RWPE2 (cell line): ENCODE data around the gene SLC12A3.
A peak's percentile ranks its signal among the peaks of the same experiment; 100 is the strongest.

Experiments
- ATAC-seq: fragments of 200-7000 bp; cut with Tn5 transposase; 3 replicates; pipeline ENCODE4 v1.9.1; 2021; ENCODE audit warnings: low read depth
- DNase-seq: peaks from one replicate; pipeline ENCODE4 v3.0.0-alpha.2; 2020; ENCODE audit warnings: low spot score
- H3K27ac ChIP-seq: fragments of 450-650 bp; 2 replicates; pipeline ENCODE4 v1.5.1; 2017; ENCODE audit warnings: mild to moderate bottlenecking; ENCODE audit not compliant: poor library complexity, severe bottlenecking
- H3K27me3 ChIP-seq: fragments of 250-450 bp; sonication (Bioruptor Pico); 2 replicates; pipeline ENCODE4 v1.5.1; 2021; ENCODE audit warnings: mild to moderate bottlenecking, moderate library complexity; ENCODE audit not compliant: insufficient read depth, poor library complexity, severe bottlenecking
- H3K36me3 ChIP-seq: fragments of 250-450 bp; sonication (Bioruptor Pico); 2 replicates; pipeline ENCODE4 v1.5.1; 2020; ENCODE audit warnings: low read depth, mild to moderate bottlenecking, moderate library complexity
- H3K4me1 ChIP-seq: fragments of 250-450 bp; sonication (Bioruptor Pico); 2 replicates; pipeline ENCODE4 v1.5.1; 2021; ENCODE audit warnings: mild to moderate bottlenecking, moderate library complexity; ENCODE audit not compliant: insufficient read depth, poor library complexity, severe bottlenecking
- H3K4me3 ChIP-seq: fragments of 250-450 bp; sonication (Bioruptor Pico); 2 replicates; pipeline ENCODE4 v1.5.1; 2021; ENCODE audit warnings: mild to moderate bottlenecking, moderate library complexity; ENCODE audit not compliant: severe bottlenecking
- H3K9me3 ChIP-seq: fragments of 250-450 bp; sonication (Bioruptor Pico); 2 replicates; pipeline ENCODE4 v1.5.1; 2021; ENCODE audit warnings: mild to moderate bottlenecking, moderate library complexity; ENCODE audit not compliant: severe bottlenecking
- CTCF ChIP-seq: fragments of 450-650 bp; IDR thresholded peaks from one replicate; pipeline ENCODE4 v1.5.1; 2017; ENCODE audit warnings: mild to moderate bottlenecking, moderate library complexity; ENCODE audit not compliant: poor library complexity, severe bottlenecking

Gene SLC12A3

GRCh38 chr16:56824331-56824730, 40.7 kb upstream of the SLC12A3 start:
- TF ChIP-seq CTCF = no peak
- ATAC-seq (peak; percentile 38; the same call in 1 of the 3 replicates), DNase-seq (no peak)
- Histone ChIP-seq H3K27ac (no peak overlapping the region), H3K4me1 (no peaks in the 10 kb centered on the region), H3K36me3 (peaks cover 77% of the 10 kb centered on the region), H3K4me3 (no peak overlapping the region), H3K27me3 (no peaks in the 10 kb centered on the region), H3K9me3 (no peaks in the 10 kb centered on the region)

- H3K4me3 ChIP-seq = no peak overlapping the region
- H3K27ac ChIP-seq = no peak overlapping the region
- H3K36me3 ChIP-seq = peaks cover 73% of the 10 kb centered on the region
- H3K9me3 ChIP-seq = no peaks in the 10 kb centered on the region
- no peak for TF ChIP-seq CTCF
- ATAC-seq (no peak), DNase-seq (no peak)
- no peaks in the 10 kb centered on the region for H3K4me1 ChIP-seq
- H3K27me3 ChIP-seq = no peaks in the 10 kb centered on the region
These were observed 40.2 kb upstream of the SLC12A3 start for GRCh38 chr16:56824804-56825203.

- ATAC-seq = no peak
- Histone ChIP-seq H3K9me3 (no peaks in the 10 kb centered on the region), H3K27me3 (no peaks in the 10 kb centered on the region), H3K4me1 (no peaks in the 10 kb centered on the region), H3K27ac (no peak overlapping the region), H3K4me3 (no peak overlapping the region), H3K36me3 (peaks cover 78% of the 10 kb centered on the region)
- no peak for DNase-seq
- no peak for TF ChIP-seq CTCF
These were observed 39.2 kb upstream of the SLC12A3 start for GRCh38 chr16:56825826-56826225.

GRCh38 chr16:56828647-56829046, 36.4 kb upstream of the SLC12A3 start:
- ATAC-seq = no peak
- H3K27ac ChIP-seq = no peak overlapping the region
- DNase-seq = no peak
- no peaks in the 10 kb centered on the region for H3K9me3 ChIP-seq
- H3K27me3 ChIP-seq = no peaks in the 10 kb centered on the region
- H3K4me1 ChIP-seq = no peaks in the 10 kb centered on the region
- H3K4me3 ChIP-seq = no peak overlapping the region
- no peak for TF ChIP-seq CTCF
- H3K36me3 ChIP-seq = peaks cover 84% of the 10 kb centered on the region

GRCh38 chr16:56830669-56831068, 34.3 kb upstream of the SLC12A3 start:
- TF ChIP-seq CTCF = no peak
- no peak overlapping the region for H3K27ac ChIP-seq
- H3K9me3 ChIP-seq = no peaks in the 10 kb centered on the region
- H3K4me1 ChIP-seq = no peaks in the 10 kb centered on the region
- no peaks in the 10 kb centered on the region for H3K27me3 ChIP-seq
- DNase-seq = no peak
- no peak for ATAC-seq
- no peak overlapping the region for H3K4me3 ChIP-seq
- peaks cover 86% of the 10 kb centered on the region for H3K36me3 ChIP-seq
